ENCODE results near the gene FCSK.

DNA sequence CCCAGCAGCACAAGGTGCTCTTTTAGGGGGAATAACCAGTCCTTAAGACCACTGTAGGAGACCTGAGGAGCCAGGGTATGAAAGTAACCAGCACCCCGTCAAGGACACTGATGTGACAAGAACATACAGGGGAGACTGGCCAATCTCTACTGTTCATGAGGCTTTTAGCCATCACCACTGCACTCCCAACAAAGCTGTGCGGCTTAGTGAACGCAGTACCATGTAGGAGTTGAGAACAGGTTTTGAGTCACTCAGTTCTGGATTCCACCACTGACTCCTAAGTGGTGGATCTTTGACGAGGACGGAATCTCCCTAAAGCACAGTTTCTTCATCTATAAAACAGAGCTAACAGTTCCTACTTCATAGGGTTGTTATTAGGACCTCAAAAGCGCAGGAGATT, 42.1 kb downstream of the FCSK start:
- TF ChIP-seq, protein P1, sequence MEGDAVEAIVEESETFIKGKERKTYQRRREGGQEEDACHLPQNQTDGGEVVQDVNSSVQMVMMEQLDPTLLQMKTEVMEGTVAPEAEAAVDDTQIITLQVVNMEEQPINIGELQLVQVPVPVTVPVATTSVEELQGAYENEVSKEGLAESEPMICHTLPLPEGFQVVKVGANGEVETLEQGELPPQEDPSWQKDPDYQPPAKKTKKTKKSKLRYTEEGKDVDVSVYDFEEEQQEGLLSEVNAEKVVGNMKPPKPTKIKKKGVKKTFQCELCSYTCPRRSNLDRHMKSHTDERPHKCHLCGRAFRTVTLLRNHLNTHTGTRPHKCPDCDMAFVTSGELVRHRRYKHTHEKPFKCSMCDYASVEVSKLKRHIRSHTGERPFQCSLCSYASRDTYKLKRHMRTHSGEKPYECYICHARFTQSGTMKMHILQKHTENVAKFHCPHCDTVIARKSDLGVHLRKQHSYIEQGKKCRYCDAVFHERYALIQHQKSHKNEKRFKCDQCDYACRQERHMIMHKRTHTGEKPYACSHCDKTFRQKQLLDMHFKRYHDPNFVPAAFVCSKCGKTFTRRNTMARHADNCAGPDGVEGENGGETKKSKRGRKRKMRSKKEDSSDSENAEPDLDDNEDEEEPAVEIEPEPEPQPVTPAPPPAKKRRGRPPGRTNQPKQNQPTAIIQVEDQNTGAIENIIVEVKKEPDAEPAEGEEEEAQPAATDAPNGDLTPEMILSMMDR (IDR thresholded peaks at IDR 0.05; ENCODE audit: insufficient read depth, low read depth, low read length), result no peak
- TF ChIP-seq EZH2 (IDR thresholded peaks at IDR 0.05; ENCODE audit: insufficient read depth, low read length), result no peak
